ENCODE data around the gene NR2C2AP. TPM values are rescaled to one million over a fixed set of nuclear protein-coding genes. Genes with fewer than 3 reads are reported as not detected.

The NR2C2AP gene
- total and polyA plus RNA-seq, 12 donors: 3.2 to 23.4 (median 5.7) TPM

GRCh38 chr19:19171821-19172532, 31.2 kb downstream of the NR2C2AP start:
- TF ChIP-seq CTCF (IDR thresholded peaks at IDR 0.05): no peak
- peaks cover 0 to 31% (median 10%) of the 10 kb centered on the region in 9 donors for H3K4me1 ChIP-seq
- ATAC-seq (peak in 1 of 8 donors; percentile 23), DNase-seq (no peak)
- H3K9me3 ChIP-seq: no peaks in the 10 kb centered on the region
- 65 to 71% methylated on average over 7 to 8 of the region's 8 CpGs for WGBS, 2 donors
- H3K27me3 ChIP-seq: no peaks in the 10 kb centered on the region
- H3K4me3 ChIP-seq: no peak overlapping the region
- no peak overlapping the region for H3K27ac ChIP-seq
- intact Hi-C loops (cut with DNase I): no loop called here
- peaks cover 0 to 18% (median 0%) of the 10 kb centered on the region in 9 donors for H3K36me3 ChIP-seq

- ATAC-seq (peak in 2 of 8 donors; percentile 12 to 19), DNase-seq (no peak)
- Histone ChIP-seq H3K9me3 (no peaks in the 10 kb centered on the region), H3K27ac (peak overlapping the region in 2 of 10 donors; percentile 10 to 40), H3K27me3 (no peaks in the 10 kb centered on the region), H3K4me3 (peak overlapping the region in 2 of 10 donors; percentile 45 to 48), H3K4me1 (peaks cover 0 to 31% (median 10%) of the 10 kb centered on the region in 9 donors), H3K36me3 (peaks cover 0 to 9% (median 0%) of the 10 kb centered on the region in 9 donors)
- WGBS, 2 donors: 77 to 82% methylated on average over 6 of the region's 6 CpGs
- intact Hi-C loops (cut with DNase I): no loop called here
- no peak for TF ChIP-seq CTCF (IDR thresholded peaks at IDR 0.05)
Observed at GRCh38 chr19:19170873-19171672, 32.1 kb downstream of the NR2C2AP start.

GRCh38 chr19:19170053-19170872, 33.0 kb downstream of the NR2C2AP start, which contains the start of gene MEF2B:
MEF2B (minus strand) TSS chr19:19170263; CDS start chr19:19150735, 19,528 bp downstream.
- peak within 1 kb of the TSS in 8 of 10 donors; percentile 11 to 48 (median 38) for H3K4me3 ChIP-seq
- peak within 1 kb of the TSS in 2 of 10 donors; percentile 10 to 40 for H3K27ac ChIP-seq
- H3K9me3 ChIP-seq: no peaks in the 10 kb centered on the region
- intact Hi-C loops (cut with DNase I): no loop called here
- WGBS, 2 donors: 8 to 13% methylated on average over 55 to 56 of the region's 56 CpGs
- H3K27me3 ChIP-seq: no peaks in the 10 kb centered on the region
- no peak for TF ChIP-seq CTCF (IDR thresholded peaks at IDR 0.05)
- peaks cover 0 to under 1% (median 0%) of the 10 kb centered on the region in 9 donors for H3K36me3 ChIP-seq
- peak; percentile 80 to 81 for DNase-seq
- peak; percentile 88 to 95 (median 91) for ATAC-seq
- peaks cover 0 to 31% (median 10%) of the 10 kb centered on the region in 9 donors for H3K4me1 ChIP-seq

All from heart right ventricle (tissue), 16 donors.